Measurements from ENCODE around the gene P3H2.

- TF ChIP-seq, protein P1, sequence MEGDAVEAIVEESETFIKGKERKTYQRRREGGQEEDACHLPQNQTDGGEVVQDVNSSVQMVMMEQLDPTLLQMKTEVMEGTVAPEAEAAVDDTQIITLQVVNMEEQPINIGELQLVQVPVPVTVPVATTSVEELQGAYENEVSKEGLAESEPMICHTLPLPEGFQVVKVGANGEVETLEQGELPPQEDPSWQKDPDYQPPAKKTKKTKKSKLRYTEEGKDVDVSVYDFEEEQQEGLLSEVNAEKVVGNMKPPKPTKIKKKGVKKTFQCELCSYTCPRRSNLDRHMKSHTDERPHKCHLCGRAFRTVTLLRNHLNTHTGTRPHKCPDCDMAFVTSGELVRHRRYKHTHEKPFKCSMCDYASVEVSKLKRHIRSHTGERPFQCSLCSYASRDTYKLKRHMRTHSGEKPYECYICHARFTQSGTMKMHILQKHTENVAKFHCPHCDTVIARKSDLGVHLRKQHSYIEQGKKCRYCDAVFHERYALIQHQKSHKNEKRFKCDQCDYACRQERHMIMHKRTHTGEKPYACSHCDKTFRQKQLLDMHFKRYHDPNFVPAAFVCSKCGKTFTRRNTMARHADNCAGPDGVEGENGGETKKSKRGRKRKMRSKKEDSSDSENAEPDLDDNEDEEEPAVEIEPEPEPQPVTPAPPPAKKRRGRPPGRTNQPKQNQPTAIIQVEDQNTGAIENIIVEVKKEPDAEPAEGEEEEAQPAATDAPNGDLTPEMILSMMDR (IDR thresholded peaks at IDR 0.05; ENCODE audit: low read depth, low read length) = no peak
- TF ChIP-seq, protein P2, sequence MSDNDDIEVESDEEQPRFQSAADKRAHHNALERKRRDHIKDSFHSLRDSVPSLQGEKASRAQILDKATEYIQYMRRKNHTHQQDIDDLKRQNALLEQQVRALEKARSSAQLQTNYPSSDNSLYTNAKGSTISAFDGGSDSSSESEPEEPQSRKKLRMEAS (IDR thresholded peaks at IDR 0.05; ENCODE audit: low read depth, low read length) = no peak
- no peak for TF ChIP-seq MYC (IDR thresholded peaks at IDR 0.05; ENCODE audit: low read depth, low read length)
Observed at GRCh38 chr3:189977174-189977573, 143.5 kb downstream of the P3H2 start.

Data from NB4 (cell line).